GM18511 (cell line): ENCODE results near the gene SDK1.
"Not testable (repeated sequence)": the region's sequence is repeated elsewhere in the genome, so short reads cannot be mapped to it uniquely, and the experiment has no call there.

Experiments used
- ATAC-seq: cut with Tn5 transposase; IDR thresholded peaks from one replicate; pipeline ENCODE4 v1.9.1; 2021; ENCODE audit warnings: mild to moderate bottlenecking, moderate library complexity; ENCODE audit not compliant: unreplicated experiment

Gene SDK1

DNA sequence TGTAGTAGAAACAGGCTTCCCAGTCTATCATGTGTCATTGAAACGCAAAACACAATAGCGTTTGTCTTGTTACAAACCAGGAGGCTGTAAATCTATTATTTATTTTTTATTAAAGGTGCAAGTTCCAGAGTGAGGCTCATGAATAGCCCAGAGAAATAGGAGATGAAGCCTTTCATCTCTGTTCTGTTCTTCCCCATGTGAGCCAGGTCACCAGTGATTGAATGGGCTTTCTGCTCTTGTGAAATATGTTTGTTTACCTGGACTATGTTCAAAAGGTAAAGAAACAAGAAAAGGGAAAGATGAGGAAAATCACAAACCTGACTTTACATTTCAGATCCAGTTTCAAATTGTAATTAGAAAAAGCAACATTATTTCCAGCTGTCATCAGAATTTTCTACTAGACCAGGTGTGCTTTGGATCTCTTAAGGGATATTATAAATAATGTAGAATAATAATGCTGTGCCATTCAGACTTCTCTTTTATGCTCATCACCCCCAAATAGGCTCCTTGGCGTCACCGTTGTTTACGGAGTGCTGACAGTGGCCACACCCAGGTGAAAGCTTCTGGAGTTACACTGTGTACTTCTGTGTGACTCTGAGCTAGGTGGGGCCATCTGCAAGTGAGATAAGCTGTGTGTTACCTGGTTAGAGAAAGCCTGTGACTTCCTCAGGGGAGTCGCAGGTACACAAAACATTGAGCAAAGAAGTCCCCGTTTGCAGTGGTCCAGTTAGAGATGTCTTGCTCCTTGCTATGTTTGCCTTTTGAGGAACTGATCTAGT is 274.9 kb downstream of the SDK1 start:
- ATAC-seq, result no peak

DNA sequence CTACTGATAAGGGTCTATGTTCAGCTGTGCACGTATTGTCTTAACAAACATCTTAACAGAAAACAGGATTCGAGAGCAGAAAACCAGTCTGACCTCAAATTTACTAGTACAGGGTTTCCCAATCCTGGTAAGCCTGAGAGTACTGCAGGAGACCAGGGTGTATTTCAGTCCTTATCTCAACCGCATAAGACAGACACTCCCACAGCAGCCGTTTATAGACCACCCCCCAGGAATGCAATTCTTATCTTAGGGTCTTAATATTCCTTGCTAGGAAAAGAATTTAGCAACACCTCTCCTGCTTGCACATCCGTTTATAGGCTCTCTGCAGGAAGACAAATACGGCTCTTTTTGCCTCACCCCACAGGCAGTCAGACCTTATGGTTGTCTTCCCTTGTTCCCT is 277.3 kb downstream of the SDK1 start:
- no peak for ATAC-seq

DNA sequence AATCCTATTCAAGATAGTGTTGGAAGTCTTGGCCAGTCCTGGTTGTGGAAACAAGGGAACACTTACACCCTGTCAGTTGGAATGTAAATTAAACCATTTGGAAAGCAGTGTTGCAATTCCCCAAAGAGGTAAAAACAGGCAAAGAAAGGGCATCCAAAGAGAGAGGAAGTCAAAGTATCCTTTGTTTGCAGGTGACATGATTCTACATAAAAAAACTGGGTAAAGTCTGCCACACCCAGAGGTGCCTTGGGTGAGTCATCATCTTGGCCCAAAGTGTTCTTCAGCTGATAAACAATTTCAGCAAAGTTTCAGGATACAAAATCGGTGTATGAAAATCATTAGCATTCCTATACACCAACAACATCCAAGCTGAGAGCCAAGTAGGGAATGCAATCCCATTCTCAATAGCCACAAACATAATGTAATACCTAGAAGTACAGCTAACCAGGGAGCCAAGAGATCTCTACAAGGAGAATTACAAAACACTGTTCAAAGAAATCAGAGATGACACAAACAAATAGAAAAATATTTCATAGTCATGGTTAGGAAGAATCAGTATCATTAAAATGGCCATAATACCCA is 278.7 kb downstream of the SDK1 start:
- ATAC-seq, result no peak

DNA sequence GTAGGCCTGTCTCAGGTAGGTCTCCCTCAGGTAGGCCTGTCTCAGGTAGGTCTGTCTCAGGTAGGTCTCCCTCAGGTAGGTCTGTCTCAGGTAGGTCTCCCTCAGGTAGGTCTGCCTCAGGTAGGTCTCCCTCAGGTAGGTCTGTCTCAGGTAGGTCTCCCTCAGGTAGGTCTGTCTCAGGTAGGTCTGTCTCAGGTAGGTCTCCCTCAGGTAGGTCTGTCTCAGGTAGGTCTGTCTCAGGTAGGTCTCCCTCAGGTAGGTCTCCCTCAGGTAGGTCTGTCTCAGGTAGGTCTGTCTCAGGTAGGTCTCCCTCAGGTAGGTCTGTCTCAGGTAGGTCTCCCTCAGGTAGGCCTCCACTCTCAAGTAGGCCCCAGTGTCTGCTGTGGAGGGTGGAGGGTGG is 281.1 kb downstream of the SDK1 start:
- ATAC-seq, result not testable (repeated sequence)

DNA sequence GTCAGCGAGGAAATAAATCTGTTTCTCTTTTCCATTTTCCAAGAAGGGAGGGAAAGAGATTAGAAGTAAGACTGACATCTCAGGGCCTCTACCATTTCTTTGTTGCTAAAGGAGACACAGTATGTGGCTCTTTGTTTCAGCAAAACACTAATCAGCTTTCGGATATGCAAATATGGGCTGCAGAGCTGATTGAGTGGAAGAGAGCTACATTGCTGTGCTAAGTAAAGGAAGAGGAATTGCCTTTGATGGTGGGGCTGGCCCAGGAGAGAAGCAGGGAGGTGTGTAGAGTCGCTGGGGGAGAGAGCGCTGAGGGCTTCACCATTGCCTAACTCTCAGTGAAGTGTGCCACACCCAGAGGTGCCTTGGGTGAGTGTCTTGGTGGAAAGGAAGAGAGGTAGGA is 284.8 kb downstream of the SDK1 start:
- no peak for ATAC-seq

DNA sequence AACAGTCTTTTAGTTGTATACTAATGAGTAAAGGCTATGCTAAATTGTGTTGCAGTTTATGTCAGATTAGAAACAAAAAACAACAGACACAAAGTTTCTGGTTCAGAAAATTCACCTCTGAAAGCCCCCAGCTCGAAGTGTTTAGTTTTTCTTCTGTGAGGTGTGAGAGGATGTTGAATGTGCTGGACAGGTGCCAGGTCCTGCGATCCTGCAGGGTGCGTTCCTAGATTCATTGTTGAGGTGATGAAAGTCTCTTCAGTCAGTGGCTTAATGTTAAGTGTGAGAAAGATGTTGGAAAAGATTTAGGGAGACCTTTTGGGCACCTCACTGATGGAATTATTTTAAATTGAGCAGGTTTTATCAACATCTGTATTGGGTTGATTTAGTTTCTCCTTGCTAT is 287.3 kb downstream of the SDK1 start:
- ATAC-seq, result no peak

DNA sequence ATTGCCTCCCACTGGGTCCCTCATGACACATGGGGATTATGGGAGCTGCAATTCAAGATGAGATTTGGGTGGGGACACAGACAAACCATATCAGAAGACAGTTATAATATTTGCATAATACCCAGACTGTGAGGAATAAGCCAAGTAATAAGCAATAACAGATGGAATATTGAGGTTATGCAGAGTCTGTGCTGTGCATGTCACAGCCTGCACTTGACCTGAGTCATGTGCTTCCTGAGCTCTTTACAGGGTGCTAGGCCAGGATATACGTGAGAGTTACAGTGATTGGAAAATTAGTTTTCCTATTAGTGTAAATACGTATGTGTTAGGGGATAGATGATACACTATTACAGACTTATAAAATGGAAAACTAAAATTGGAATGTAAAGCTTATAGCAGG is 288.7 kb downstream of the SDK1 start:
- ATAC-seq, result no peak

DNA sequence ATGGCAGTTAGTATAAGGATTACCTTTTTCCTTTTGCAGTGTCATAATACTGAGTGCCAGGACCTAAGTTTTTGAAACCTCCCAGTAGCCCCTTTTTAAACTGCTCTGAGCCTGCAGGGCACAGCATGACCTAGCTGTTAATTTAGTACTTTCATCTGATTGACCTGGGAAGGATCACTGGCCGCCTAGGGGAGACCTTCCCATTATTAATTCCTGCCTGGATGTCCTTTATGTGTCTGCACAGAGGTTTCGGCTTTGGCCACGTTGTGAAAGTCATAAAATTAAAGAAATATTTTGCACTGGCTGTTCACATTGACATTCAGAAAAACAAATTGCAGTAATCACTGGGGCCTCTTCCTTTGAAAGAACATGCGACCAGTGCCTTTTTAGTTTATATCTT is 290.2 kb downstream of the SDK1 start:
- ATAC-seq, result no peak

DNA sequence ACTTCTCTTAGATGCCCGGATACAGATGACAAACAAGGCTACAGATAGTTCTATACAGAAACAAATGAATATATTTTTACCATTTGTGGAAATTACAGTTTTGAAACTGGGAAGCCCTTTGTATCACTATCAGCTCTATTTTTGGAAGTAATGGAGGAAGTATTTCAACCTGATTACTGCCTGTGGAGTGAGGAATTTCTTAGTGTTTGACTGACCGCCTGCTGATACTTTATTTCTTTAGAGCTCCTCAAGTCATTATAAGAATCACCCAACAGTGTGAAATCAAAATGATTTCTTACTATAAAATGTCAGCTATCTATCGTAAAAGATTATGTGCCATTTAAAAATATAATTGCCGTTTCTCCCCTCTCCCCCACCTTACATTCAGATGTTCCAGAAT is 290.9 kb downstream of the SDK1 start:
- no peak for ATAC-seq

DNA sequence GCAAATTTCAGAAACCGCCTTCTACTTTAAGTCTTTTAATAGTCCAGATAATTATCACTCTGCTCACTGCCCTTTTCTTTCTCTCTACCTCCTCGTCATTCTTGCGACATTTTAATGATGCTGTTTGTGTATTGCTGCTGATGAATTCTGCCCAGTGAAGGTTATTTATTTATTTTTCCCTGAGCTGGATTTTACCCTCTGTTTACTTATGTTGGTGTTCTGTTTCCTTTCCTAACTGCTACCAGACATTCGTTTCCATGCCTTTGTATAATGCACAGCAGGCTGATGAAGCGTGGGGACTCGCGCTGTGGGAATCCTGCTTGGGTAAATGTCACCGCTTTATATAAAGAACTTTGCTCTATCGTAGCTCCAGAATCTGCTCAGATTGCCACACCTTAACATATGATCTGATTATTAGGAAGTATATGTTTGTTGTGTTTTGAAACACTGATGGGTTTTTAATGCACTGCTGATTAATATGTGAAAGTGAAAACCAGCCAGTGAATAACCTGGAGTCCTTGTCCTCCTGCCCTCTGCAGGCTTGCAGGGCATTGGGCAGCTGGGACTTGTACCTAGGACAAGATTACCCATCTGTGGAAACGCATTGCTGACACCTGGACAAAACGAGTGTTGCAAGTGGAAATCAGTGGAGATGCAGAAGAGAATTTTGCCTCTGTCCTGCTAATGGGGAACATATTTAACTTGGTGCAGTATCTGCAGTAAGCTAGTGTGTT is 291.5 kb downstream of the SDK1 start:
- ATAC-seq, result no peak

DNA sequence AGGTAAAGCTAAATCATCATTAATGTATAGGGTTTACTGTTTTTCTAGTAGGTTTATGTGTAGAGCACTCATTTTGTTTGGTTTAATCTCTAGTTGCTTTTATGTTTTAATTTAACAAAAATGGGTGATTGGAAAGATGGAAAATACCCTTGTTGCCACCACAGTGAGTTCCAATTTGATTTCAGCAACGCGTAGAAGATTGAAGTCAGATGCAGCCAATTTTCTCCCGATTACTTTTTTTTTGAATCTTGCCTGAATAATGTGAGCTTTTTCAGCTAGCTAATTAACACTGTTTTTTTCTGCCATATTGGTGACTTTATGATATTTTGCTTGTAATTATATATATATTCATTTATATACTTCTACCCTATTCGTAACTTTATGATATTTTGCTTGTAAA is 293.8 kb downstream of the SDK1 start:
- ATAC-seq, result no peak

DNA sequence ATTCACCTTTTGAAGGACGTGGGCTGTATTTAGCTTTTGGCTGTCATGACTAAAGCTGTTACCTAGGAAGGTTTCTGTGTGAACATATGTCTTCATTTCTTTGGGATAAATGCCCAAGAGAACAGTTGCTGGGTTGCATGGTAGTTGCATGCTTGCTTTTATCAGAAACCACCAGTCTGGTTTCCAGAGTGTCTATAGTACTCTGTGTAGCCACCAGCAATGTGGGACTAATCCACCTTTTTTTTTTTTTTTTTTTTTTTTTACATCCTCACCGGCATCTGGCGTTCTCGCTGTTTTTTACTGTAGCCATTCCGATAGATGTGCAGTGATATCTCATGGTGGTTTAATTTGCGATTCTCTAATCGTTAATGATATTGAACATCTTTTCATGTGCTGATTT is 297.8 kb downstream of the SDK1 start:
- no peak for ATAC-seq

DNA sequence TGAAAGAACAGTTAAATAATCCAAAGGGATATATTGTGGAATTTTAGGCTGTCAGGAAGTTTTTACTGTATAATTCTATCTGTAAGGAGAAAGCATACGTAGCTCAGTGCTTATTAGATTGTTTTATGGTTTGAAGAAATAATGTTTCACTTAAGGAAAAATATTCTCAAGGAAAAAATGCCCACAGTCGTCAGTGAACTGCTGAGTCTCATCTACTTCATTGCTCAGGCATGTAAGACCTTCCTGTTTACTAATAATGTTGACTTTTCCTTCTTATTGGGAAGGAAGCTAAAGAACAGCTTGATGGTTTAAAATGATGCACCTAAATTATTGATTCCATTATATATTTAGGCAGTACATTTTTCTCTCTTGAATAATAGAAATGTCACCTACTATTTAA is 304.2 kb downstream of the SDK1 start:
- no peak for ATAC-seq

DNA sequence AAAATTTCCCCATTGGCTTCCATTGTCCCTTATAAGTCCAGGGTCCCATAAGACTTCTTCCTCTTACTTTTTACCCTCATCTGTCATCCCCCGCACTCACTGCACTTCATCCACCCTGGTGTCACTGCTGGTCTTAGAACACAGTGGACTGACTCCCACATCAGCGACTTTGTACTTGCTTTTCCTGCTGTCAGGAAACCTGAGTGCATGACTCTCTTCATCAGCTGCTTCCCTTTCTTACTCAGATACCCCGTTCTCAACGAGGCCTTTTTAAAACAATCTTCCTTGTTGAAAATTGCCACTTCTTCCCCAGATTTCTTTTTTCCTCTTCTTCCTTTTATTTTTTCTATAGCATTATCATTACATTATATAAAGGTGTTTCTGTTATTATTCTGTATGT is 305.4 kb downstream of the SDK1 start:
- no peak for ATAC-seq

DNA sequence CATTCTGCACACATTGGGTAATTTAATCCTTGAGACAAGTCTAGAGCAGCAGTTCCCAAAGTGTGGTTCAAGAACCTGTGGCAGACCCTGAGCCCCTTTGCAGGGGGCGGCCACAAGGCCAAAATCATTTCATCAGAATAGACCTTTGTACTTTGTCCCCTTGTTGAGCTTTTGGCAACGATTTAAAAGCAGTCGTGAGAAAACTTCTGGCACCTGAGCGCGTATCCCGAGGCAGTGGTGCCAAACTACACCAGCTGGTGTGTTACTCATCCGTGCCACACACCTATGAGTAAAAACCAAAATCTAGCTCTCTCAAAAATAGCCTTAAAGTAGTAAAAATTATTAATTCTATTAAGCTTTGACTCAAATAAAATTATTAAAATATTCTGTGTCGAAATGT is 306.8 kb downstream of the SDK1 start:
- no peak for ATAC-seq

DNA sequence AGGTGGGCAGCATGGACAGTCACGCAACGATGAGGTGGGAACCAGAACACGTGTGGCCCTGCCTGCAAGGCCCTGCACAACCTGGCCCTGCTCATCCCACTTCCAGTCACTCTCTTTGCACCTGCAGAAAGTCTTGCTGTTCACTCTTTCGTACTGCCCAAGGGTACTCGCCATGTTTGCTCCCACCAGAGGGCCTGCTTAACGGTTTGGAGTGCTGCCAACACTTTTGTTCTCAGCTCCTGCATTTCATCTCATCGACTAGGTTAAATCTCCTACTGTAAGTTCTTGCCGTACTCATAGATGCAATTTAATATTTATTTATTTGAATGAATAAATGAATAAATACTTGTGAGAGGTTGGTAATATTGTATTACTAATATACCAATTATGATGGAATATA is 315.3 kb downstream of the SDK1 start:
- ATAC-seq, result no peak

DNA sequence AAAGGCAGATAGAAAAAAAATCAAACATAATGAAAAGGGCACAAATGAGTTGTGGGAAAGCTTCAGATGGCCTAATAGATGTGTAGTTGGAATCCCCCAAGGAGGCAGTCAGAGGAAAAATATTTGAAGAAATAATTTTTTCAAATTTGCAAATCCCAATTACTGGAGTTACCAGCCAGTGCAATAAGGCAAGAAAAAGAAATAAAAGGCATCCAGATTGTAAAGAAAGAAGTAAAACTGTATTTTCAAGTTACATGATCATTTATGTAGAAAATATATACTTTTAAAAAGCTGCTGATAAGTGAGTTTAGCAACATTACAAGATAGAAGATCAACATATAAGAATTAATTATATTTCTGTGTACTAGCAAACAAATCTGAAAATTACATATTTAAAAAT is 329.0 kb downstream of the SDK1 start:
- no peak for ATAC-seq

DNA sequence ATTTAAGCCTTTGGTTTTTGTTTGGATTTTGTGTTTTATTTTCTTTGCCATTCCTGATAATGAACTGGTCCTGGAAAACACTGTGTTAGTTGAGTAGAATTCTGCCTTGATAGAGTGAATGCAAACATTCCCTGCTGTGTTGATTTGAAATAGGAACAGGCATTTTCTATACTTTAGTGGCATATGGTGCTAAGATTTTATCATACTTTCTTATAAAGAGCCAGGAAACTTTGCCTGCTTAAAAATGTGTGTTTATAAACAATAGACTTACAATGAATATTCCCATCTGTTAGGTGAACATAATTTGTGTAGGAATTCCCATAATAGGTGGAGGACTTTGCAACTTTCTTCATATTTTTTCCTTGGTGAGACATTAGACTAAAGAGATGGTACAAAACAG is 333.3 kb downstream of the SDK1 start:
- no peak for ATAC-seq

DNA sequence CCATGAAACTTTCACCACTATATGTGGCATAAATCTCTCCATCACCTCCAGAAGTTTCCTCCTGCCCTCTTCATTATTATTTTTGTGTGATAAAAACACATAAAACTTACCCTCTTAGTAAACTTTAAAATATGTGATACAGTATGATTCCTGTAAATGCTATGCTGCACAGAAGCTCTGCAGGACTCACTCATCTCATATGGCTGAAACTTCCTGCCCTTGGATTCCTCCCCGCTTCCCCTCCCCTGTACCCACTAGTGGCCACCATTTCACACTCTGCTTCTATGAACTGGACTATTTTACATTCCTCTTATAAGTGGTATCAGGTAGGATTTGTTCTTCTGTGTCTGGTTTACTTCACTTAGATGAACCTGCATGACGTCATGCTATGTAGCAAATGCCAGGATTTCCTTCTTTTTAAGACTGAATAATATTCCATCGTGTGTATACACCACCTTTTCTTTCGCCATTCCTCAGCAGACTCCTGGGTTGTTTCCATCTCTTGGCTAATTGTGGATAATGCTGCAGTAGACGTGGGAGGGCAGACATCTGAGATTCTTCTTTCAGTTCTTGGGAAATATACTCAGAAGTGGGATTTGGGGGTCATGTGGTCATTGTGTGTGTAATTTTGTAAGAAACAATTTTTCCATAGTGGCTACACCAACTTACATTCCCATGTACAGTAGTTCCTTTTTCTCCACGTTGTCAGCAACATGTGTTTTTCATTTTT is 335.2 kb downstream of the SDK1 start:
- ATAC-seq, result no peak

DNA sequence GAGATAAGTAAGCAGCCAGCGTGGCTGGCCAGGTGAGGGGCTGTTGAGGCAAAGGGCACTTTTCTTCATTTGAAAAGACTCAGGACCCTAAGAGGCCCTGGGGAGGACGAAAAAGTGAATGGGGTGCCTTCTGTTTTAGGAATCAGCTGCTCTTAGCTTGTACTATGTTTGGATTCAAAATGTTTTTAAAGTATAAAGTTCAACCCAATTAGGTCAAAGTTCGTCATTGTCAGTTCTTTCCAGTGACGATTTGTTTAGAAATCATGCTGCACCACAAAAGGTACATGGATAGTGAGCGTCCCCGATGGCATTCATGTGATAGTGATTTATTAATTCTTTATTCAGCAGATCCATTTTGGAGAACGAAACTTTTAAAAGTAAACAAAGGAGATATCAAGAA is 338.2 kb downstream of the SDK1 start:
- ATAC-seq, result no peak

DNA sequence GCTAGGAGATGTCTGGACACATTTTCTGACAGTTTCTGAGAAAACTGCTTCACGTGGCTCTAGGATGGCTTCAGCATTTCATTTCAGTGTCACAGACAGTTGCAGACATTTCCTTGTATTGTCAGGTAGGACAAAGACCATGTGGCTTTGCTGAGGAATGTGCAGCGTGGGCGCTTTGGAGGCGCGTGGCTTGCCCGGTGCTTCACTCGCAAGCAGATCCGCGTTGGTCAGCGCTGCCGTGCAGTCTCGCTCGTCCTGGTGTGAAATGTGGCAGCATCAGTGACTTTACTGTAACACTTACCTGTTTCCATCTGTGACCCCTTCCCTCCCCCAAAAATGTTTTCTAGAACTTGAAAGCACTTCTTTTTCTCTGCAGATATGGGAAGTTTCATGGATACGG is 340.5 kb downstream of the SDK1 start:
- no peak for ATAC-seq

DNA sequence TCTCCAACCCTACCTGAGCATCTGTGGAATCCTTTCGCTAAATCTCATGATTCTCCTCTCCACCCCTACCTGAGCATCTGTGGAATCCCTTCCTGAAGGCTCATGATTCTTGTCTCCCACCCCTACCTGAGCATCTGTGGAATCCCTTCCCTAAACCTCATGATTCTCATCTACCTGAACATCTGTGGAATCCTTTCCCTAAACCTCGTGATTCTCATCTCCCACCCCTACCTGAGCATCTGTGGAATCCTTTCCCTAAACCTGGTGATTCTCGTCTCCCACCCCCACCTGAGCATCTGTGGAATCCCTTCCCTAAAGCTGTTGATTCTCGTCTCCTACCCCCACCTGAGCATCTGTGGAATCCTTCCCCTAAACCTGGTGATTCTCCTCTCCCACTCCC is 342.0 kb downstream of the SDK1 start:
- no peak for ATAC-seq
